GM21528 (cell line): Measurements from ENCODE around the gene F2.

Source experiments
- ATAC-seq: cut with Tn5 transposase; IDR thresholded peaks from one replicate; pipeline ENCODE4 v1.9.1; 2021; ENCODE audit warnings: mild to moderate bottlenecking, moderate library complexity; ENCODE audit not compliant: unreplicated experiment, low FRiP score

Gene F2

DNA sequence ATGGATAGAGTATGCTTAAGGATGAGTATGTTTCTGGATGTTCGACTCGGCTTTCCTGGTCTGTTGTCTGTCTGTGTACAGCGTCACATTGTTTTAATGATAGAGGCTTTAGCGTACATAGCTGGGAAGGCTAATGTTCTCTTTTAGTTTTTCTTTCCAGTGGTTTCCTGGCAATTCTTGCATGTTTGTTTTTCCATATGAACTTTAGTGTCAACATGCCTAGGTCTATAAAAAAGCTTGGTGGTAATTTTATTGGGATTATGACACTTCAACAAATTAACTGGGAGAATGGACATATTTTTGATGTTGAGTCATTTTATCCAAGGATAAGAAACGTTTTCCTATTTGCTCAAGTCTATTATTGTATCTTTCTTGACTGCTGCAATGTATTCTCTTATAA lies 17.6 kb downstream of the F2 start:
- ATAC-seq = no peak

DNA sequence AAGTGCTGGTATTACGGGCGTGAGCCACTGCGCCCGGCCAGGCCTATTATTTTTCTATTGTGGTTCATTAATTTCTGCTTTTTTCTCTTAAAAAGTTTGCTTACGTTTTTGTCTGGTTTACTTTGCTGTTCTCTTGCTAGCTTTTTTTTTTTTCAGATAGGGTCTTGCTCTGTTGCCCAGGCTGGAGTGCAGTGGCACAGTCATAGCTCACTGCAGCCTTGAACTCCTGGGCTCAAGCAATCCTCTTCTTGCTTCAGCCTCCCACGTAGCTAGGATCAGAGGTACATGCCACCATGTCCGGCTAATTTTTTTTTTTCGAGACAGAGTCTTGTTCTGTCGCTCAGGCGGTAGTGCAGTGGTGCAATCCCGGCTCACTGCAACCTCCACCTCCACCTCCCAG lies 18.7 kb downstream of the F2 start:
- ATAC-seq = no peak

DNA sequence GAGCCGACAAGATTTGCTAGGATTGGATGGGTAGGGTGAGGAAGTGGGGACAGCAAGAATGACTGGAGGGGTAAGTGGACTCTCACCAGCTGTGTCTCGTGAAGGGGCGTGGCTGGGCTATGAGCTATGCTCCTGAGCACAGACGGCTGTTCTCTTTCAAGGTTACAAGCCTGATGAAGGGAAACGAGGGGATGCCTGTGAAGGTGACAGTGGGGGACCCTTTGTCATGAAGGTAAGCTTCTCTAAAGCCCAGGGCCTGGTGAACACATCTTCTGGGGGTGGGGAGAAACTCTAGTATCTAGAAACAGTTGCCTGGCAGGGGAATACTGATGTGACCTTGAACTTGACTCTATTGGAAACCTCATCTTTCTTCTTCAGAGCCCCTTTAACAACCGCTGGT lies 19.9 kb downstream of the F2 start:
- no peak for ATAC-seq

DNA sequence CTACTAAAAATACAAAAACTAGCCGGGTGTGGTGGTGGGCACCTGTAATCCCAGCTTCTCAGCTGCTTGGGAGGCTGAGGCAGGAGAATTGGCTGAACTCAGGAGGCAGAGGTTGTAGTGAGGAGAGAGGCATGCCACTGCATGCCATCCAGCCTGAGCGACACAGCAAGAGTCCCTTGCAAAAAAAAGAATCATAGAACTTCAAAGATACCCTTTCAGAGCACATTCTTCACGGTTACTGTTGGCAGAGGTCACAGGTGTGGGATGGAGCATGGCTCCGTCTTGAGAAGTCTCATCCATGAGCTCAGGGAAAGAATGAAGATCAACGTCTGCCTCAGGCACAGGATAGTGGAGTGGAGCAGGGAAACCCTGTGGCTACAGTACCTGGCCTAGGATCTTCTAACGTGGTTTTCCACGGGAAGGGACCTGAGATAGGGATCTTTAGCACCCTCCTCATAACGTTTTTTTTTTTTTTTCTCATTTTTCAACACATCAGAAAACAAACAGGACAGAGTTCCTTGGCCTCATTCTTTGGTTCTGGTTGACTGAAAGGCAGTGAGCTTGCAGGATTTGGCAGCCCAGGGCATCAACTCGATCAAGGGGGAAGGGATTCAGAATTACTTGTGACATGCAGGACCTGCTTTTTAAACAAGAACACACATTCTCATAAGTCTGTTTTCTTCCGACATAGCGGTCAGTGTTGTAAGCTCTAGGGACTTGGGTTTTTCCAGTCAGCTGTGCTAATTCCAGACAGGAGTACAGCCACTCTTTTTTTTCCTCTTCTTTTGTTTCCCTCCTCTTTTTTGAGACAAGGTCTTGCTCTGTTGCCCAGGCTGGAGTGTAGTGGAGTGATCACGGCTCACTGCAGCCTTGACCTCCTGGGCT lies 22.8 kb downstream of the F2 start:
- no peak for ATAC-seq

DNA sequence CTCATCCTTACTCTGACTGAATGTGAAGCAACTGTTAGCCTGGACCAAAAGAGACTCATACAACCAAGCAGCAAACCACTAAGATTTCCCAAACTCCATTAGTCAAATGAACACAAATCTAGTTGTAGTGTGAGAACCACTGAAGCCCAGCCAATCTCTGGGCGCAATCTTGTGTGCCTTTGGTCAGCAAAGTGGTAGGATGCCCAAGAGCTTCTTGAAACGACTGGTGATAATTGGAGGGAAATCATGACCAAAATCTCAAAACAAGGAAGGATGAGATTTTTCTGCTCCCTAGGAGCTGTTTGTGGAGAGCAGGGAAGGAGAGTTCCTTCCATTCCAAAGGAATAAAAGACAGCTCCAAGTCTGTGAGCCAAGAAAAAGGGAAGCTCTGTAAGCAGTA lies 24.0 kb downstream of the F2 start:
- ATAC-seq = no peak

DNA sequence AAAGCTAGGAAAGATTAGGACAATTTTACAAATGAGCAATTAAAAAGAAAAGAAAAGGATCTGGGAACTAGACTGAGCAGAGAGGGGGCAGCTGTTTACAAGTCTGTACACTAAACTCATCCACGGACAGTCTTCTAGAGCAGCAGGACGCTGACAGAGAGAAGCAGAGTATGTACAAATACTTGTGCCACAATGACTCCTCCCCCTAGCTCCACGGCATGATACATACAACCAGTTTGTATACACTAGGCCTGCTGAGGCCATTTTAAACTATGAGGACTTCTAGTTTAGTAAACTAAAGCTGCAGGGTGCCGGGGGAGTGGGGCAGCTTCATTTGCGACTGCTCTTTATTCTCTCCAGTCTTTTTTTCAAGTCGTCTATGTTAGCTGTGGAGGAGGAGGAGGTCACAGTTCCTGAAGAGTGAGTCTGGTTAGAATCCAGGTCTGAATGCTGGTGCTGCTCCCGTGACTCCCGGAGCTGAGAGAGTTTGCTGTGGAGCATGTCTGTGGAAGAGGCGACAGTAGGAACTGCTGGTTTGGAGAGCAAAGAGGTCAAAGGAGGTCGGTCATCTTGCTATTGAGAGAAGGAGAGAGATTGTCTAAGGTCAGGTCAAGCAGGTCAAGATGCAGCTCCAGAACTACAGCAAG lies 24.8 kb downstream of the F2 start:
- no peak for ATAC-seq

DNA sequence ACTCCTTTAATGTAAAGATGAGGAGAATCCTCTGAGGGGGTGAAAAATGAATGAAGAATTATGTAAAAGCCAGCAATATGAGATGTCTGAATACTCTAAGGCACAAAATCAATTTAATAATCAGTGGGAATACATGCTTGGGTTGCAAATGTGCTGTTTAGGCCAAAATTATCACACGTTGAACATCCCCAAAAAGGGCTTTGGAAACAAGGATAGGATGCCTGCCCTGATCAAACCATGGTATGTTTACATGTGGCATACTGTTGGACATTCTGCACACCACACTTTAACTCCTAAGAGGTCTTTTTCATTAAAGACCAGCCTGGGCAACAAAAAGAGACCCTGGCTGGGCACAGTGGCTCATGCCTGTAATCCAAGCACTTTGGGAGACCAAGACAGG lies 26.3 kb downstream of the F2 start:
- no peak for ATAC-seq

DNA sequence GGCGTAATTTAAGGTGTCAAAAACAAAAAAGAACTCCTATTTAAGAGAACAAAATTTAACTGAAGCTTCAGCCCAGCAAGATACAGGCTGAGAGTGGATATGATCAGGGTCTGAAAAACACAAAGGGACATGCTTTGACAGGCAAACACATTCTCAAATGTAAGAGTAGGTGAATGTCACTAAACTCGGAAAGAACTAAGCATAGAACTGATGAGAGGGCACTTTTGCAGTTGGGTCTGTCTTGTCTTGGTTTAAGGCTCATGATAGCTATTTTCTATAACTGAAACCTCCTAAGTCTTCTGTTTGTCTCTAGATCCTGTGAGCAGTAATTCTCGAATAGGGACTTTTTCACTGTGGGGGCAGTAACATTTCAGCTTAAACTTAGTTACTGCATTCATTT lies 27.0 kb downstream of the F2 start:
- no peak for ATAC-seq

DNA sequence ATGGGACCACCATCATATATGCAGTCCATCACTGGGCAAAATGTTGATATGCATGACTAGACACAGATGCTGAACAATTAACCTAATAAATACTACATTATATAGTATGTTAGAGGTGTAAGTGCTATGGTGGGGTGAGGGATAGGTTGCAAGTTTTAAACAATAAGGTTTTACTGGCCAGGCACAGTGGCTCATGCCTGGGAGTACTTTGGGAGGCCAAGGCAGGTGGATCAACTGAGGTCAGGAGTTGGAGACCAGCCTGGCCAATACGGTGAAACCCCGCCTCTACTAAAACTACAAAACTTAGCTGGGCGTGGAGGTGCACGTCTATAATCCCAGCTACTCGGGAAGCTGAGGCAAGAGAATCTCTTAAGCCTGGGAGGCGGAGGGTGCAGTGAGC lies 28.1 kb downstream of the F2 start:
- ATAC-seq = no peak

DNA sequence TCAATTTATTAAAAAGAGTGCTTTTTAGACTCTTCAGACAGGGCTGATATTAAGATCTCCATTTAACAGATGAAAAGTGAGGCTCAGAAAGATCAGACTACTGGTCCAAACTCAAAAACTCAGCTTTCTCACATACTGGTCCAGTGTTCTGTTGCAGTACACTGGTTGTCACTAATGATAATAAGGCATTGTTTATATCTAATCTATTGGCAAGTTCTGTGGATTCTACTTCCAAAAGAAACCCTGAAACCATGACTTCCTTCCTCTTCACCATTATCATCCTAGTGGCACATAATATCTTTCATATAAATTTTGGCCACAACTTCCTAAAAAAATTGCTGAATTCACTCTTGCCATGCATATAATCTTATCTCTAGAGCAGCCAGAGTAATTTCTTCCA lies 36.9 kb downstream of the F2 start:
- ATAC-seq = no peak

DNA sequence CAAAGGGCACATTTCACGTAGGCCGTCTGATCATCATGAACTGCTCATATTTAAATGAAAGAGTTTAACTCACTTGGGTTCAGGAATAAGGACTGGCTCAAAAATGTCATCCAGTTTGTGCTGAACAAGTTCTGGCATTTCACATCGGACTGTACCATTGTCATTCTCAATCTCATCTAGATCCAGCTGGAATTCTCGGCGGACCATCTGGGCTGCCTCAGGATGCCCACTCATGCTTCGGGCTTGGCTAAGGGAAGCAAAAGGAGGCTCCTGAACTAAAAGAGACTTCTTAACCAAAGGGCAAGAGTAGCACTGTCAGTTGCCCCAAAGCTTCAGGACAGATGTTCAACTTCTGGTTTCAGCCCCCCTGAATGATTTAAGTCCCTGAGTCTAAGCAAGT lies 40.2 kb downstream of the F2 start:
- ATAC-seq = no peak

DNA sequence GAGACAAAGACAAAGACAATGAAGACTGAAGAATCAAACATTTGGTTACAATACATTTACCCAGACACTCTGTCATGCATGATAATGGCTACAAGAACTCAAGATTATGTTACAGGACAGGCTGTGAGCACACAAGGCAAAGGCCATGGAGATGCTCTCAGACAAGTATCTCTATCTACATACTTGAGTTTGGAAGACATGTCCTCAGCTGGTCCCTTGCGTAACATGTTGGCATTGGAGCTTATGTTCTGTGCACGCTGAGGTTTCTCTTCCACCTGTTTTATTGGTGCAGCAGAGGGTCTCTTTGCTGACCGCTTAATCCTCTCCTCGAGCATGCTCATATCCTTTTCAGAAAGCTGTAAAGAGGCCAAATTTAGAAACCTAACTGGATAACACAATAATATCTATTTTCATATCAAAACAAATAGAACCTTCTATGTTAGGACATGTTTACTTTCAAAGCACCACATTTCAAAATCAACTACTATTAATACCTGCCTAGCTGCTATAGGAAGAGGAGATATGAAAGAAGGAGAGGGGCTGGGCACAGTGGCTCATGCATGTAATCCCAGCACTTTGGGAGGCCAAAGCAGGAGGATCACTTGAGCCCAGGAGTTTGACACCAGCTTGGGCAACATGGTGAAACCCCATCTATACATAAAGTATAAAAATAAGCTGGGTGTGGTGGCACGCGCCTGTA lies 41.6 kb downstream of the F2 start:
- no peak for ATAC-seq

DNA sequence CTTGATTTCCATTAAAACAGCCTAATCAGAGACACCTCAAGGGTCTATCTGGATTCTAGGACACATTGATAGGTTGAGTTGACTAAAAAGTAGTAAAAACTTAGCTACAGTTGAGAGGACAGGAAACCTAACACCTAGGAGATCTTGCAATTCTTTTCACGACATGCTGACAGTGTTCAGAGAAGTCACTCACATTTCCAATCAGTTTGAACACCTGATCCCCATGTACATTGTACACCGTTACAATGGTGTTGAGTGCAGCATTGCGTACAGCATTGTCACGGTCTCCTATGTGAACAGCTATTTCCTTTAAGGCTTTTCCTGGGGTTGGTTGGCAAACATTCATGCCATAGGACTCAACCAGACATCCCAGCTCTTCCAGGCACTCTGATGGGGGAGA lies 42.8 kb downstream of the F2 start:
- ATAC-seq = no peak

DNA sequence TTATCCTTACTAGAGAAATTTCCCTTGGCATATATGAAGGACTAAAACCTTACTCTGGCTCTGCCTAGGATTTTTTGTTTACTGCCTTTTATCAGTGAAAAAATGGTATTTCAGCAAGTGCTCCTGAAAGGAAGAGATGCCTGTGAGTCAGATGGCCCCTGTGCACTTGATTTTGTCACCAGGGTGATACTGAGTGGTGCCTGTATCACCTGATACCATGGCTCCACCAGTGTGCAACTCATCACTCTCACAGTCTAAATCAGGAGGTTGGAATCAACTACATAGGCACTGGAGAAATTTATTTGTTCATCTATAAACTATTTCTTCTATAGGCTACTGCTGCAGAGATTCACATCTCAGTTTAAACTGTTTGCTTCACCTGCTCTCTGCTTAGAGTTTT lies 43.2 kb downstream of the F2 start:
- ATAC-seq = no peak

DNA sequence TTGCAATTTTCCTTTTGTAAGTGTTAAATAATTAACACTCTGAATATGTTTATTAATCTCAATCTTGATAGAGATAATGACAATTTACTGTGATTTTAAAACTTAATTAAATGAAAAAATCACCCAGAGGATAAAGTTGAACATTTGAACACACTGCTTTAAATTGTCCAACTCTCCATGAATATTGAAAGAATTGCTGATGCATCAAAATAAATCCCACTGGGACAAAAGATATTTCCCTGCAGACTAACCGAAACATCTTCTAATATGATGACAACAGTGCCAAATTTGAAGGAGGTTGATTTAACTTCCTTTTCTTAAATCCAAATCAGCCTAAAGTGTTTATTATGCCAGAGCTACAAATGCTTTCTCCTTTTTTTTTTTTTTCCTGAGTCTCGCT lies 47.6 kb downstream of the F2 start:
- no peak for ATAC-seq

DNA sequence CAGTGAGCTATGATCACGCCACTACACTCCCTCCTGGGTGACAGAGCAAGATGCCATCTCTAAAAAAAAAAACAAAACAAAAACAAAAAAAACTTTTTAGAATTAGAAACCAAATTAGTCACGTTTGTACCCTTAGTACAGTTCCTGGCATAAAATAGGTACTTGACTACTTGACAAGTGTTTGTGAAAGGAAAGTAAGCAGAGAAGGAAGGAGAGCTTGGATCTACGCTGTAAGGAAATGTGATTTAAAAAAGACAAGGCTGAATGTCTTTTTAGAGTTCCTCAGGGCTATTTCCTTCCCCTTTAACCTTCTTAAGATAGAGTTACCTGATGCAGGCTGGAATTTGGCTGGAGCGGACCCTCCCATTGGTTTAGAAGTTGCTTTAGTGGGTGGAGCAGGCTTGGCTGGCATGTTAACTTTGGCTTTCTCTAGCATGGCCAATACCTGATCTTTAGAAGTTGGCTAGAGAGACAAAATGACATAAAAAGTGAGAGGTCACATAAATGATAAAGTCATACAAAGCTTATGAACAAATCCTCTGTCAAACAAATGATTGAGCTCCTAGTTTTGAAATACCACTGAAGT lies 50.7 kb downstream of the F2 start:
- no peak for ATAC-seq

DNA sequence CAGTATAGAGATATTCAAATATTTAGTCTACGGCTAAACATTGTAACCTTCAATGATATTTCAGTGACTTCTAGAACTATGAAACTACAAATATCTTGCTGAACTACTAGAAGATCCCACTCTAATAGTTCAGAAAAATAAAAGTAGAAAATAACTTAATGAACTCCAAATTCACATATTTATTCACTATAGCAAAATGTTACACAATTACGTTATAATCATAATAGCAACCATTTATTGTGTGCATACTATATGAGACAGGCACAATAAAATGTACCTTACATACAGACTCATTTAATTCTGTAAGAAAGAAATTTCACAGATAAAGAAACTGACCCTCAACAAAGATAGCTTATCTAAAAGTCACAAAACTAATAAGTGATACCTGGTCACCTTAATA lies 57.9 kb downstream of the F2 start:
- no peak for ATAC-seq

DNA sequence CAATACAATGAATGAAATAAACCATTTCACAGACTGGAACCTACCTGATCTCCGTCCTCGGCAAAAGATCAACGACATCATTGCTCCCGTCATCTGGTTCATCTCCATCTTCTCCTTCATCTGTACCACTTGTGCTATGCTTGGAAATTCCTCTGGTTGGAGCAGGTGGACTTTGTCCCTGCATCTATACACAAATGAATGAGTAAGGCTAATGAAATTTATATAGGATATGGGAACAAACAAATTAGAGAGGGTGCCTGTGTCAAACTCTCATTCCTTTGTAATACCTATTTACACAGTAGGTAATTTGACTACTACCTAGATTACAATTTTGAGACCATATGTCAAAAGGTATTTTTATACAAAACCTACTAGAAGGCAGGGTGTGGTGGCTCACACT lies 59.4 kb downstream of the F2 start:
- no peak for ATAC-seq
